ENCODE measurements around the gene KLF13. TPM values are rescaled to one million over a fixed set of nuclear protein-coding genes. Genes with fewer than 3 reads are reported as not detected.

The KLF13 gene
- total and polyA plus RNA-seq, 2 experiments from 2014 or later = 23.5 to 28.6 TPM

DNA sequence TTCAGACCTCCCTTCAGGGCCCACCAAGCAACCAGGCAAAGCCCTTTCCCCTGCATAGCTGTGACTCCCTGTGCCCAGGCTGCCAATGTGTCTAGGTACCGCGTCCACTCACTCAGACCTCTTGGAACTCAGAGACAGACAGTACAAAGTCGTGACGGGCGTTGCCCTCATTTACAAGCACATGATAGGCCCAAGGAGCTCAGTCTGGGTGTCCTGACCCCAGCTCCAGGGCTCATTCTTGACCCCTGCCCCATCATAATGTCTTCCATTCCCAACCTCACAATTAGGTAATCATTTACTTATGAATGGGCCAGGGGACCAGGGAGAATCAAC is 56.0 kb downstream of the KLF13 start (continued):
- TF ChIP-seq, protein P1, sequence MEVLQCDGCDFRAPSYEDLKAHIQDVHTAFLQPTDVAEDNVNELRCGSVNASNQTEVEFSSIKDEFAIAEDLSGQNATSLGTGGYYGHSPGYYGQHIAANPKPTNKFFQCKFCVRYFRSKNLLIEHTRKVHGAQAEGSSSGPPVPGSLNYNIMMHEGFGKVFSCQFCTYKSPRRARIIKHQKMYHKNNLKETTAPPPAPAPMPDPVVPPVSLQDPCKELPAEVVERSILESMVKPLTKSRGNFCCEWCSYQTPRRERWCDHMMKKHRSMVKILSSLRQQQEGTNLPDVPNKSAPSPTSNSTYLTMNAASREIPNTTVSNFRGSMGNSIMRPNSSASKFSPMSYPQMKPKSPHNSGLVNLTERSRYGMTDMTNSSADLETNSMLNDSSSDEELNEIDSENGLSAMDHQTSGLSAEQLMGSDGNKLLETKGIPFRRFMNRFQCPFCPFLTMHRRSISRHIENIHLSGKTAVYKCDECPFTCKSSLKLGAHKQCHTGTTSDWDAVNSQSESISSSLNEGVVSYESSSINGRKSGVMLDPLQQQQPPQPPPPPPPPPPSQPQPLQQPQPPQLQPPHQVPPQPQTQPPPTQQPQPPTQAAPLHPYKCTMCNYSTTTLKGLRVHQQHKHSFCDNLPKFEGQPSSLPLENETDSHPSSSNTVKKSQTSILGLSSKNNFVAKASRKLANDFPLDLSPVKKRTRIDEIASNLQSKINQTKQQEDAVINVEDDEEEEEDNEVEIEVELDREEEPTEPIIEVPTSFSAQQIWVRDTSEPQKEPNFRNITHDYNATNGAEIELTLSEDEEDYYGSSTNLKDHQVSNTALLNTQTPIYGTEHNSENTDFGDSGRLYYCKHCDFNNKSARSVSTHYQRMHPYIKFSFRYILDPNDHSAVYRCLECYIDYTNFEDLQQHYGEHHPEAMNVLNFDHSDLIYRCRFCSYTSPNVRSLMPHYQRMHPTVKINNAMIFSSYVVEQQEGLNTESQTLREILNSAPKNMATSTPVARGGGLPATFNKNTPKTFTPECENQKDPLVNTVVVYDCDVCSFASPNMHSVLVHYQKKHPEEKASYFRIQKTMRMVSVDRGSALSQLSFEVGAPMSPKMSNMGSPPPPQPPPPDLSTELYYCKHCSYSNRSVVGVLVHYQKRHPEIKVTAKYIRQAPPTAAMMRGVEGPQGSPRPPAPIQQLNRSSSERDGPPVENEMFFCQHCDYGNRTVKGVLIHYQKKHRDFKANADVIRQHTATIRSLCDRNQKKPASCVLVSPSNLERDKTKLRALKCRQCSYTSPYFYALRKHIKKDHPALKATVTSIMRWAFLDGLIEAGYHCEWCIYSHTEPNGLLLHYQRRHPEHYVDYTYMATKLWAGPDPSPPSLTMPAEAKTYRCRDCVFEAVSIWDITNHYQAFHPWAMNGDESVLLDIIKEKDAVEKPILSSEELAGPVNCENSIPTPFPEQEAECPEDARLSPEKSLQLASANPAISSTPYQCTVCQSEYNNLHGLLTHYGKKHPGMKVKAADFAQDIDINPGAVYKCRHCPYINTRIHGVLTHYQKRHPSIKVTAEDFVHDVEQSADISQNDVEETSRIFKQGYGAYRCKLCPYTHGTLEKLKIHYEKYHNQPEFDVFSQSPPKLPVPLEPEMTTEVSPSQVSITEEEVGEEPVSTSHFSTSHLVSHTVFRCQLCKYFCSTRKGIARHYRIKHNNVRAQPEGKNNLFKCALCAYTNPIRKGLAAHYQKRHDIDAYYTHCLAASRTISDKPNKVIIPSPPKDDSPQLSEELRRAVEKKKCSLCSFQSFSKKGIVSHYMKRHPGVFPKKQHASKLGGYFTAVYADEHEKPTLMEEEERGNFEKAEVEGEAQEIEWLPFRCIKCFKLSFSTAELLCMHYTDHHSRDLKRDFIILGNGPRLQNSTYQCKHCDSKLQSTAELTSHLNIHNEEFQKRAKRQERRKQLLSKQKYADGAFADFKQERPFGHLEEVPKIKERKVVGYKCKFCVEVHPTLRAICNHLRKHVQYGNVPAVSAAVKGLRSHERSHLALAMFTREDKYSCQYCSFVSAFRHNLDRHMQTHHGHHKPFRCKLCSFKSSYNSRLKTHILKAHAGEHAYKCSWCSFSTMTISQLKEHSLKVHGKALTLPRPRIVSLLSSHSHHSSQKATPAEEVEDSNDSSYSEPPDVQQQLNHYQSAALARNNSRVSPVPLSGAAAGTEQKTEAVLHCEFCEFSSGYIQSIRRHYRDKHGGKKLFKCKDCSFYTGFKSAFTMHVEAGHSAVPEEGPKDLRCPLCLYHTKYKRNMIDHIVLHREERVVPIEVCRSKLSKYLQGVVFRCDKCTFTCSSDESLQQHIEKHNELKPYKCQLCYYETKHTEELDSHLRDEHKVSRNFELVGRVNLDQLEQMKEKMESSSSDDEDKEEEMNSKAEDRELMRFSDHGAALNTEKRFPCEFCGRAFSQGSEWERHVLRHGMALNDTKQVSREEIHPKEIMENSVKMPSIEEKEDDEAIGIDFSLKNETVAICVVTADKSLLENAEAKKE (CRISPR knock-in tag; IDR thresholded peaks at IDR 0.05) = no peak
- no peak for TF ChIP-seq CREB1 (CRISPR knock-in tag; IDR thresholded peaks at IDR 0.05; ENCODE audit: low read depth)

- H3K4me2 ChIP-seq = no peak overlapping the region
- no peaks in the 10 kb centered on the region for H3K79me2 ChIP-seq (replicated peaks; ENCODE audit: insufficient read depth)
- TF ChIP-seq, protein P1 (CRISPR knock-in tag; IDR thresholded peaks at IDR 0.05) = no peak
- TF ChIP-seq STAT1 (IDR thresholded peaks at IDR 0.05; ENCODE audit: unreplicated experiment) (no peak), POLR2AphosphoS5 (IDR thresholded peaks at IDR 0.05; ENCODE audit: low read depth) (no peak), JUNB (IDR thresholded peaks at IDR 0.05; ENCODE audit: unreplicated experiment) (no peak), CTCF (conservative IDR thresholded peaks at IDR 0.05; ENCODE audit: low read depth in 2 of 2) (no peak), EZH2 (IDR thresholded peaks at IDR 0.05; ENCODE audit: low read depth, unreplicated experiment) (no peak), EZH2phosphoT487 (IDR thresholded peaks at IDR 0.05; ENCODE audit: unreplicated experiment) (no peak), ZNF331 (CRISPR knock-in tag; IDR thresholded peaks at IDR 0.05; ENCODE audit: low read depth) (no peak)
These were observed 56.5 kb downstream of the KLF13 start for GRCh38 chr15:31383139-31383538.

More at GRCh38 chr15:31383139-31383538, 56.5 kb downstream of the KLF13 start:
- Mint-ChIP-seq H3K36me3 (ENCODE audit: low read depth) (peaks cover 14% of the 10 kb centered on the region), H3K27me3 (ENCODE audit: insufficient read depth, low read depth, poor library complexity) (peaks cover 12% of the 10 kb centered on the region), H3K27ac (no peak overlapping the region), H3K4me1 (peaks cover 10% of the 10 kb centered on the region; the same call in 2 of the 3 replicates), H3K4me3 (no peak overlapping the region), H3K9me3 (0 out of 3 replicates have a peak, but pooled peaks cover 5% of the 10 kb centered on the region)
- Histone ChIP-seq H3K27ac (ENCODE audit: low read depth) (no peak overlapping the region), H3F3A (replicated peaks; ENCODE audit: low read depth) (no peaks in the 10 kb centered on the region), H4K20me1 (replicated peaks; ENCODE audit: insufficient read depth) (no peaks in the 10 kb centered on the region; the same call in 1 of the 2 replicates), H3K9me2 (ENCODE audit: insufficient read depth) (no peaks in the 10 kb centered on the region; the same call in 1 of the 2 replicates), H3K4me3 (no peak overlapping the region), H2AFZ (no peak overlapping the region), H3K27me3 (ENCODE audit: insufficient read depth) (no peaks in the 10 kb centered on the region), H3K4me1 (ENCODE audit: insufficient read depth) (no peaks in the 10 kb centered on the region), H3K36me3 (ENCODE audit: insufficient read depth) (no peaks in the 10 kb centered on the region)
- ATAC-seq (no peak), DNase-seq (ENCODE audit: low spot score) (no peak)
